NCI-H1092 treated with DMSO at 0.1 percent for 48 hours (cell line): ENCODE data around the gene NAXE.
"Not testable (repeated sequence)": the region's sequence is repeated elsewhere in the genome, so short reads cannot be mapped to it uniquely, and the experiment has no call there.

ENCODE experiments used
- DNase-seq: peaks from one replicate; lab custom pipeline; 2025; lab: John Stamatoyannopoulos, UW

Gene NAXE

DNA sequence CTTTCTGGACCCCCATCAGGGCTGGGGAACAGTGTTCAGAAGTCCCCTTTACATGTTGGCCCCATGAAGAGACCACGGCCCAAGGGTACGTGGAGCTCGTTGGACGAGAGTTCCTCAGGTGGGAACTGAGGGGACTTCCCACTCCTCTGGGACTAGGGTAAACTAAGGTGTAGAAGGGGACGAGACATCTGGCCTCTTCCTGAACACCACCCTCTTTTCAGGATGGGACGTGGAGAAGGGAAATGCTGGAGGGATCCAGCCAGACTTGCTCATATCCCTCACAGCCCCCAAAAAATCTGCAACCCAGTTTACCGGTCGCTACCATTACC lies 2.0 kb downstream of the NAXE start:
- DNase-seq: no peak

DNA sequence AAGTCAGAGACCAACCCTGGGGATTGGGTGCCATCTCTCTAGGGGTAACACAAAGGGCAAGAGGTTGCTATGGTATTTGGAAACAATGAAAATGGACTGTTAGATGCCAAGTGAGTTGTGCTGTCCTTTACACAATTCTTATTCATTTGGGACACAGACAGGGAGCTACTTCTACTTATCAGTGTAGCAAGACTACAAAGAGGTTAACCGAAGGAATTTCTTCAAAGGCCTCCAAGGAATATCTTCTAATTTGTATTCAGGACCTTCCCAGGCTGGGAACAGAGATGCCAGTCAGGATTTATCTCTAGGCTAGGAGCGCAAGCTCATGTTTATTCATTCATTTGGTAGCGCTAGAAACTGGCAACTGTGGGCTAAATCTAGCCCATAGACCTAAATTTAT lies 2.6 kb downstream of the NAXE start:
- DNase-seq: no peak

DNA sequence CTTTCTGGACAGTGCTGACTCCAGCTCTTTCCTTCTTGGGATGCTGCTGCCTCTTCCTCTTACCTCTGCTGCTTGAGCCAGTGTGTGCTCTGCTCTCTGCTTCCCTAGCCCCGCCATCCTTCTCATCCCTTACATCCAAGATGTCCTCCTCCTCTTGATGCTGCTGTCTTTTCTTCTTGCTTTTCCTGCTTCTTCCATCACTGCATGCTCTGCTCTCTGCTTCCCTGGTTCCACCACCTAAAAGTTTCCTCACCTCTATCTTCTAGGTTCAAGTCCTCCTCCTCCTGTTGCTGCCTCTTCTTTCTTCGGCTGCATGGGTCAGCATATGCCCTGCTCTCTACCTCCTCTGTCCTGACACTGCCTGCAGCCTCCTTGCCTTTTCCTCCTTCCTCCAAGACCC lies 3.4 kb downstream of the NAXE start:
- DNase-seq: no peak

DNA sequence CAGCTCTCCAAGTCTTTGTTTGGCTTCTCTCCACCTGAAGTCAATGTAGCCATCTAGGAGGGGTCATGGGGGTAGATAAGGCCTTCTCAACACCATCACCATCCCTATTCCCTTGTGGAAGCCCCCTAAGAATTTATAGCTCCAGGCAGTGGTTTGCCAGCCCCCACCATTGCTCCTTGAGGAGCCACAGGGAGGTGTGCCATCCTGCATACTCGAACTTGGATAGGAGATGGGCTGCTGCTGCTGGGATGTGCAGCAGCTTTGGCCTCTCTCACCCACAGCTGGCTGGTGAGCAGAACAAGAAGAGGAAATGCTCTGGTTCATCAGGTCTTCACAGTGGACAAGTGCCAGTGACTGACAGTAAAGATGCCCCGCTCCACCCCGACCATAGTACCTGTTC lies 4.8 kb downstream of the NAXE start:
- no peak for DNase-seq

DNA sequence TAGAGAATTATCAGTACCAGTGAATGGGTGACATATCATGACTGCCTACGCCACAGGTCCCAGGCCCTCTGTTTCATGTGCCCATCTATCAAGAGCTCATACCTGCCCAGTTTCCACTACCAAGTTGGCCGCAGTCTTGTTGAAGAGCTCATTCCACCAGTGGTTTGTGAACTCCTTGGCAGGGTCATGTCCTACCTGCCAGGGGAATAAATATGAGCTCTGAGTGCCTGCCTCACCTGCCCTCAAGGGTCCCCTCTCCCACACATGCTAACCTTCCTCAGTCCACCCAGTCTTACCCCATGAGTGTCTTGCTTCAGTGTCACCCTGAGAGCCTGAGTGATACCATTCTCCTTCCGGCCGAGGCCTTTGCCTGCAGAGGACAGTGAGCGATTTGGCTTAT lies 6.5 kb downstream of the NAXE start:
- DNase-seq: no peak

DNA sequence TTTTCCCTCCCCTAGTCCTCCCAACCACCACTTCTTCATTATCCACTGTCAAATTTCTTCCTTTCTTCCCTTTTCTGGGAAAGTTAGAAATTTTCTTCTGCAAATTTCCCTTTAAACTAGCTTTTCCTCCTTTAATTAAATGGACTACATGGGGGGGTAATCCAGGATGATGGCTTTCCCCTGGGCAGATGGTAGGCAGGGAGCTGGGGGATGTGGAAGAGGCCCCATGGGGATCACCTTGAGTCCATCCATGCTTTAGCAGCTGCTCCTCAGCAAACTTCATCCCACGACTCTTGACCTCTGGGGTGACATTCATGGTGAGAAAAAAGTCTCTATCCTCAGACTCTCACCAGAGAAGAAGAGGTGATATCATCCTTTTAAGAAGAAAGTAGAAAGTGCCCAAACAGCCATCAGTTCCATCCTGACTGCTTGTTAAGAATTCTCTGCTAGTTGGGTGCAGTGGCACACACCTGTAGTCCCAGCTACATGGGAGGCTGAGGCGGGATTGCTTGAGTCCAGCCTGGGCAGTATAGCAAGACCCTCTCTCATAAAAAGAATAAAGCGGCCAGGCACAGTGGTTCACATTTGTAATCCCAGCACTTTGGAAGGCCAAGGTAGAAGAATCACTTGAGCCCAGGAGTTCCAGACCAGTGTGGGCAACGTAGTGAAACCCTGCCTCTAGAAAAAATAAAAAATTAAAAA lies 7.3 kb downstream of the NAXE start:
- DNase-seq: no peak

DNA sequence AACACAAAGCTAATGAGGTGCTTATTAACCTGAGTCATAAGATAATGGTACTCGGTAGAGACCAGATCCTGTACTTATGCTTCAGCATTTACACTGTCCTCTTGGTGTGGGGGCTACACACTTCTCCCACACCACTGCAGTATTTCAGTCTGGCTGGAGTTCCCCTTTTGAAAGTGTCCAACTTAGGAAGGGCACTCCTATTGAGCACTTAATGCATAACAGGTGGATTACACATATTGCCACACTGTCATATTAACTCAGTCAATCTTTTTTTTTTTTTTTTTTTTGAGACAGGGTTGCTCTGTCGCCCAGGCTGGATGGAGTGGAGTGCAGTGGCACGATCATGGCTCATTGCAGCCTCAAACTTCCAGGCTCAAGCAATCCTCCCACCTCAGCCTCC lies 8.2 kb downstream of the NAXE start:
- no peak for DNase-seq

DNA sequence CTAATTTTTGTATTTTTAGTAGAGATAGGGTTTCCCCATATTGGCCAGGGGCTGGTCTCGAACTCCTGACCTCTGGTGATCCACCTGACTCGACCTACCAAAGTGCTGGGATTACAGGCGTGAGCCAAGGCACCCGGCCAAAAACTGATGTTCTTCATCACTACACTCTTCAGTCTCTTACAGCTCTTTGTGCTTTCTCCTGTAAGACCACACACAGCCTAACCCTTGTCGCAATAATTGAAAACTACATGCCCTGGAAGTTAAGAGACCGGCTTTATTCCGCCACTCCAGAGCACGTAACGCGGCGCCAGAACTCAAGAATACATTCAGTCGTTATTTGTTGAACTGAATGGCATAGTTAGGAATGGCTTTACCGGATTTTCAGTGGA lies 9.2 kb downstream of the NAXE start:
- no peak for DNase-seq

DNA sequence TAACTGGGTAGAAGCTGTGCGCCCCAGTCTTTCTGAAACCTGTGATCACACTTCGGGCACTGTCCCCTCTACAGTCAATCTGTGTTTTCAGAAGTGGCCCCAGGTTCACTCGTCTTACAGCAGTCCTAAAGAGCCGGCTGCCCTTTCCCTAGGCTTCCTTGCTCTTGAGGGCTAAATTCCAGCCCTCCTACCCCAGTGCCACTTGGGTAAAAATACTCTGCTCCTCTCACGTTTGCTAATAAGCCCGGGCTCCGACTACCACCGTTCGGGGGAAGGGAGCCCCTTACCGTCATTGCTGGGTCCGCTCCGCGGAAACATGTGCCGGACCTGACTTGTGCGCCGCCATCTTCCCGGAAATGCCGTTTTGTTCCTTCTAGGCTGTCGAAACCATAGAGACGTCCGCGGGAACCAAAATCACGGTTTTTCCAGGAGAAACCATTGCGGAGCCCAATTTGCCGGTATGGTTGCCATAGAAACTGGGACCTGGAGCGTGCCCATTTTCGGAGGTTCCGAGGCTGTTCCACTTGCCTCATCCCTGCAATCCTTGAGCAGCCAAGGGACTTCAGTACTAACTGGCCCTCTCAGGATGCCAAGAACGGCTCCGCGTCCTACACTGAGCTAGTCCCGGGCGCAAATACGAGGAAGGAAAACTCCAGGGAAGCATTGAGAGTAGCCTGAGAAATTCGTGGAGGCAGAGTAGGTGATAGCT lies 9.7 kb downstream of the NAXE start, which contains the start of gene GPATCH4:
Gene GPATCH4, minus strand, starts transcription at position 358 of the 709 bp plus-strand sequence.
- peak; percentile 88 for DNase-seq

DNA sequence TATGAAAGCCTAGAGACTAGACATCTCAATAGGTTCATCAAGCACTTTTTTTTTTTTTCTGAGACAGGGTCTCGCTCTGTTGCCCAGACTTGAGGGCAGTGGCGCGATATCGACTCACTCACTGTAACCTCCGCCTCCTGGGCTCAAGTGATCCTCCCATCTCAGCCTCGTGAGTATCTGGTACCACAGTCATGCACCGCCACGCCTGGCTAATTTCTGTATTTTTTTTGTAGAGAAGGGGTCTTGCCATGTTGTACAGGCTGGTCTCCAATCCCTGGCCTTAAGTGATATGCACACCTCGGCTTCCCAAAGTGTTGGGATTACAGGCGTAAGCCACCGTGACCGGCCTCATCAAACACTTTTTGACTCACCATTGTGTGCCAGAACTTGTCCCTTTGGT lies 10.3 kb downstream of the NAXE start:
- DNase-seq: no peak

DNA sequence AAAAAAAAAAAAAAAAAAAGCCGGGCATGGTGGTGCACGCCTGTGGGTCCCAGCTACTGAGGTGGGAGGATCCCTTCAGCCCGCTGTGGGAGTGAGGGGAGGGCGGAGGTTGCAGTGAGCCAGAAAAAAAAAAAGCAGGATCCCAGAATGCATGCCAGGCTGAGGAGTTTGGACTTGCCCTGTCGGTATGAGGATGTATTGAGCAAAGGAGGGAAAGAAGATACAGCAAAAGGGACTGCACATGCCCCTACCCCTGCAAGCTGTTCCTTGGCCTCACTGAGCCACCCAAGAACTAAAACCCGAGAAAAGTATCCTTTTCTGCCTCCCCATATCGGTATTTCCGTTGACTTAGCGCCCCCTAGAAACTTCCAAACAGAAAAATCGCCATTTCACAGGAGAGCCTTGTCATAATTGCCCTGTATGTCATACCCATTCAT lies 11.0 kb downstream of the NAXE start:
- DNase-seq: no peak

DNA sequence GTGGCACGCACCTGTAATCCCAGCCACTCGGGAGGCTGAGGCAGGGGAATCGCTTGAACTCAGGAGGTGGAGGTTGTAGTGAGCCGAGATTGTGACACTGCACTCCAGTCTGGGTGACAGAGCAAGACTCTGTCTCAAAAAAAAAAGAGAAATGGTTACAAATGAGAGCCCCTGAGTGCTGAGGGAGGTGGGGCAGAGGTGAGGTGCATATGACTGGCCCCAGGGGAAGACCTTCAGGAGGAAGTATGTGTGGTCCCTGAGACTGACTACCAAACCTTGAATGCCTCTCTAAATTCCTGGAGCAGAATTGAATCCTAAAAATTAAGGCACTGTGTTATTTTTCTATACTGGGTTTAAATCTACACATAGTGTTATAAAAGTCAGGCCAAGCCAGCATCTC lies 15.8 kb downstream of the NAXE start:
- DNase-seq: not testable (repeated sequence)

DNA sequence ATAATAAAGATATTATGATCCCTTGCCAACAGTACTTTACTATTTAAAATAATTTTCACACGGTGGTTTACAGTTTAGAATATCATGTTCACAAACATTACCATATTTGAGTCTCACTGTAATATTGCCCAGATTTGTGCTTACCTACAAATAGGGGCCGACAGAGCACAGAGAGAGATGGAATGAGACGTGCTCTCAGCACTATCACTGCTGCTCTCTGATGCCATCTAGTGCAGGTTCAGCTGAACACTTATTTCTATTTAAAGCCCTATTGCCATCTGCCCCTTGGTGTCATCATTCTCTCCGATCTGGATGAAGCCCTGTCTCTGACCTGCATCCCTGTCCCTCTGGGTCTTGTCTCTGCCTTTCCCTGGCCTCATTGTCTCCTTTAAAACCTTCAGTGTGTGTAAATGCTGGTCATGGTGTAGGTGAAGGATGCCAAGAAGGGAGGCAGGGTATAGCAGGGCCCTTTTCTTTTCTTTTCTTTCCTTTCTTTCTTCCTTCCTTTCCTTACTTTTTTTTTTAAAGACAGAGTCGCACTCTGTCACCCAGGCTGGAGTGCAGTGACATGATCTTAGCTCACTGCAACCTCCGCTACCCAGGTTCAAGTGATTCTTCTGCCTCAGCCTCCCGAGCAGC lies 16.6 kb downstream of the NAXE start:
- peak; percentile 84 for DNase-seq

DNA sequence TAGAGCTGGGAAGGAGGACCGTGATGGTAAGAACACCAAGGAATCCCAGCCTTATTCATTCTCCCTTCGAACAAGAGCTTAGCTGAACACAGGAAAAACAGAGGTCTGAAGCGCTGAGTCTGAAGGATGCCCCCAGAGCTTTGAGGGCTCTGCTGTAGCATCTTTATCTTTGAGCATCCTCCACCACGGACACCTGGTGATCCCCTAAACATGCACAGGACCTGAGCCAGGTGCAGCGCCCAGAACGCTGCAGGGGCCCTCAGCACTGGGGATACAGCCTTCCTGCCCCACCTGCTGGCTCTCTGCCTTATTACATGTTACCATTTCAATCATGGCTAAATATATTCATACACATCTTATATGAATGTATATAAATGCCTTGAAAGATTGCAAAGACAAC lies 17.4 kb downstream of the NAXE start:
- DNase-seq: peak; percentile 41

DNA sequence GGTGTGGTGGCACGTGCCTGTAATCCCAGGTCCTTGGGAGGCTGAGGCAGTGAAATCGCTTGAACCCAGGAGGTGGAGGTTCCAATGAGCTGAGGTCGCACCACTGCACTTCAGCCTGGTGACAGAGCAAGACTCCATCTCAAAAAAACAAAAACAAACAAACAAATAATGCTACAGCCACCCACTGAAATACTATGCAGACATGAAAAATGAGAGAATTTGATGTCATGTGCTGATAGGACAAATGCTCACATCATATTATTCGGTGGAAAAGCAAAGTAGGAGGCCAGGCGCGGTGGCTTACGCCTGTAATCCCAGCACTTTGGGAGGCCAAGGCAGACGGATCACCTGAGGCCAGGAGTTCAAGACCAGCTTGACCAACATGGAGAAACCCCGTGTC lies 18.5 kb downstream of the NAXE start:
- DNase-seq: not testable (repeated sequence)

DNA sequence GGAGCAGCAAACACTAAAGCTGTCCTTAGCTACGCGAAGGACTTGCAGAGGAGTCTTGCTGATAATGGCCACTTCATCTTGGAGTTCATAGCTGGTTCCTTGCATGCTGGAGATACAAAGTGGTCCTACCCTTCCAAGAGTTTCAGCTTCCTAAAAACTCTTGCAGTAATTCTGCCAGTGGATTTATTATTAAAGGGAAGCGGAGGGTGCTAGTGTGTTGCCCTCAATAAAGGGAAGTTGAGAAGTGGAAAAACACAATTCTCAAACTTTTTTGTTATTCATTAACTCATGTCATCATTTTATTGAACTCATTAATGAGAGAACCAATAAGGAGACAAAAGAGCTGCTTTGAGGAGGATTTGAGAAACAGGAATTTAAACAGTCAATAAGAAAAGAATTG lies 21.1 kb downstream of the NAXE start:
- no peak for DNase-seq

DNA sequence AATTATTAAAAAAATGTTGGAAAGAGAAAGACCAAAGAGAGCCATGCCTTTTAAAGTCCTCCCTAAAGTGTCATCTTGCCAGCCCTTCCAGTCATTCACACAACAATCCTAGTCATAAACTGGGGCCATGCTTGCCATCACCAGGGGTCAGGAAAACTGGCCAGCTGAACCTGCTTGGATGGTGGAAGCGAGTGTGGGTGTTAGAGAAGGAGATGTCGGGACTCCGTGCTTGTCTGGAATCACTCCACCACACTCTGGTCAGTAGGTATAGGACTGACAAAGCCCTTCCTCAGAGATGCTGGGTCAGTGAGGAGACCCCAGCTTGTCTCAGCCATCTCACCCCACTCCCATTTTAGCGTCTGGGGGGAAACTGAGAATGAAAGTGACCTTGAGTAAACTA lies 24.4 kb downstream of the NAXE start:
- no peak for DNase-seq

DNA sequence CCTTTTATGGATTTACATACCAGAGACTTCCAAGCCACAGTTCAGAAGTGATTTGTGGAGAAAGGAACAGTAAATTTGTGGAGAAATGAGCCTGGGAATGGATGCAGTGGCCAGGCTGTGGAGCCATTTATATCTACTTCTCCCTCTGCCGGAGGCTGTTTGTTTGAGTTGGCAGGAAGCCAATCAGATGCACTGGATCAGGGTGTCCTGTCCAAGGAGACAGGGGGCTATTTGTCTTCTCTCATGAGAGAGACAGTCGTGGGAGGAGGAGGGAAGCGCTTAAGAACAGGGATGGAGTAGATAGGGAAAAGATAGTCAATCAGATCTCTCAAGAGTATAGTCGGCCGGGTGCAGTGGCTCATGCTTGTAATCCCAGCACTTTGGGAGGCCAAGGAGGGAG lies 24.9 kb downstream of the NAXE start:
- DNase-seq: peak; percentile 25

DNA sequence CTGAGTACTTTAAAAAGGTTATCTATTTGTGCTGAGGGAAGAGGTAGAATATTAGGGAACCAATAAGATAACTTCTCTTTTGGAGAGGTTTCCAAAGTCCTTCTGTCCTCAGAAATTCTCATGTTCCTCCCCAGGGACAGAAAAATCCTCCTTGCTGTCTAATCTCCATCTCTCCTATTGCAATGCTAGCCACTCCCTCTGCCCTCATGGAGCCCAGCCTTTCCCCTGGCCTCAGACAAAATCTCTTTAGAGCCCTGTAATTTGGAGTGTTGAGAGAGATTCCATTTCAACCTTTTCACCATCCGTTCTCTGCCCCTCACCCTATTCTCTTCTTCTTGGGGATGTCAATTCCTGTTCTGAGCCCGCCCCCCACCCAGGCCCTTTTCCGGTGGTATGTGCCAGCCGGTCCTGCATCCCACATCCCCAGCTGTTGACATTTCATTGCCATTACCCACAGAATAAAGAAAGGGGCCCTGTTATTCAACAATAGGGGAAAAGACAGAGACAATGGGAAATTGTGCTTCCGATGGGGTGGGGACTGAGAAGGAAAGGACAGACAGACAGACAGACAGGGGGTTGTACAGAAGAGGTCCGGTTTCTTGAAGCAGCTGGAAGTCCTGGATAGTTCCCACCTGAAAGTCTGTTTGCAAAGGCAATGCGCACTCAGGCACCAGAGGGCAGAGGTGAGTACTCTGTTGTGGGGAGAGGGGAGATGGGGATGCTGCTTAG lies 27.4 kb downstream of the NAXE start, which contains the start of gene HAPLN2:
Gene HAPLN2, plus strand, starts transcription at position 563 of the 729 bp plus-strand sequence. CDS start 4,076 bp downstream, outside the sequence.
- peak; percentile 16 for DNase-seq

DNA sequence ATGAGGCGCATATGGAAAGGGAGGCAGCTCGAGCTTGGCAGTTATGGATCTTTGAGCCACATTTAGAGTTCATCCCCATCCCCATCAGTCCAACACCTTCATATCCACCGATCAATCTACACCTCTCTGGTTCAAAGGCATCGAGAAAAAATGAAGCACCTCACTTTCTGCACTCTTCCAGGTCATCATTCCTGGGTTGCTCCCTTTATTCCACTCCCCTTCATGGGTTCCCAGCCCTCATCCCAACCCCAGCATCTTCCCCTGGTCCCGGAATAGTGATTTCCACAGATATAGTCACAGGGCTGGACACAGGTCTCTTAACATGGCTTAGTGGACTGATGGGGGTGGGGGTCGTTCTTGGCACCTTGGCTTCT lies 28.0 kb downstream of the NAXE start:
- DNase-seq: no peak

DNA sequence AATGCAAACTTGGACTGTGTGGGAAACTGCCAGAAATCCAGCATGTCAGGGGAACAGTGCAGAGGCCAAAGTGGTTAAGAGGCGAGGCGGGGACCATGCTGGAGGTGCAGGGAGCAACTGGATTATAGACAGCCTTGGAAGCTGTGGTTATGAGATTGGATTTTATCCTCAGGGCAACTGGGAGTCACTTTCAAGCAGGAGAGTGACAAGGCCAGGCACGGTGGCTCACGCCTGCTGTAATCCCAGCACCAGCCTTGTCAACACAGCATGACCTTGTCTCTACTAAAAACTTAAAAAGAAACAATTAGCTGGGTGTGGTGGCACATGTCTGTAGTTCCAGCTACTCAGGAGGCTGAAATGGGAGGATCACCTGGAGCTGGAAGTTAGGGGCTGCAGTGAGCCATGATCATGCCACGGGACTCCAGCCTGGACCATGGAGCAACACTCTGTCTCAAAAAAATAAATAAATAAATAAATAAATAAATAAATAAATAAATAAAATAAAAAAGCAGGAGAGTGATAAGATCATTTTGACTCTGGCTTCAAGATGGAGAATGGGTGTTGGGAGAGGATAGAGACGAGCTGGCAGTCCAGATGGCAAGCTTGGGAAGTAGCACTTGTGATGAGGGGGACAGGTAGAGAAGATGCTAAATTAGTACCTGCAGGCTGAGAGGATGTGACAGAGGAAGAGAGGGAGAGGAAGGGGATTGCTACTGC lies 31.2 kb downstream of the NAXE start:
- DNase-seq: no peak
